Colon (tissue), 2 donors: ENCODE results near the gene LRRTM4.
A peak's percentile ranks its signal among the peaks of the same experiment; 100 is the strongest.
"Not testable (repeated sequence)": the region's sequence is repeated elsewhere in the genome, so short reads cannot be mapped to it uniquely, and the experiment has no call there.

ENCODE experiments used
- FAIRE-seq: peaks from 2 replicates; lab custom pipeline; 2012; peaks lifted over from hg19 to GRCh38; lab: Jason Lieb, UNC
- donor health status: control.
- donor health status: control.

The LRRTM4 gene

DNA sequence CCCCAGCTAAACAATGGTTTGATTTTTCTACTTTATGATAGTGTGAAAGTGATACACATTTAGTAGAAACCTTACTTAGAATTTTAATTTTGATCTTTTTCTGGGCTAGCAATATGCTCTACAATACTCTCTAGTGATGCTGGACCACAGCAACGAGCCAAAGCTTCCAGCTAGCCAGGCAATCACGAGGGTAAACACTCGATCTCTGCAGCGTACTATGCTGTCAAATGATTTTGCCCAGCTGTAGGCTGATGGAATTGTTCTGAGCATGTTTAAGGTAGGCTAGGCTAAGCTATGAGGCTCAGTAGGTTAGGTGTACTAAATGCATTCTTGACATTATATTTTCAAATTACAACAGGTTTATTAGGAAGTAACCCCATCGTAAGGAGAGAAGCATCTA is 207.5 kb downstream of the LRRTM4 start:
- FAIRE-seq = no peak

DNA sequence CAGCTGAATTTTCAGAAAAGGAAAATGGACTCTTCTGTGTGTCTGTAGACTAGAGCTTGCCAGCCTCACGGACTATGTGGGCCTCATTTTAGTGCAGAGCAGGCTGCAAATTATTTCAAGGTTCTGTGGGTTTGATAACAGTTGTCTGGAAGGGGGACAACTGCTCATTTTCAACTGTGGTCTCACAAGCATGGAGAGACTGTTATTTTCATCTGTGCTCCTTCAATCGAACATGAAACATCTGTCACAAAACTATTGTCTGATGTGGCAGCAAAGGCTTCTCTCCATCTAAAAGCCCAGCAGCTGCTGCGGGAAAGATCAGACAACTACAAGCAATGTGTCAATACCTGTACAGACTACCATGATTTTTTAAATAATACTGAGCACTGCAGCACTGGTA is 211.8 kb downstream of the LRRTM4 start:
- no peak for FAIRE-seq

GRCh38 chr2:77309725-77310124 is 212.5 kb downstream of the LRRTM4 start:
- no peak for FAIRE-seq

DNA sequence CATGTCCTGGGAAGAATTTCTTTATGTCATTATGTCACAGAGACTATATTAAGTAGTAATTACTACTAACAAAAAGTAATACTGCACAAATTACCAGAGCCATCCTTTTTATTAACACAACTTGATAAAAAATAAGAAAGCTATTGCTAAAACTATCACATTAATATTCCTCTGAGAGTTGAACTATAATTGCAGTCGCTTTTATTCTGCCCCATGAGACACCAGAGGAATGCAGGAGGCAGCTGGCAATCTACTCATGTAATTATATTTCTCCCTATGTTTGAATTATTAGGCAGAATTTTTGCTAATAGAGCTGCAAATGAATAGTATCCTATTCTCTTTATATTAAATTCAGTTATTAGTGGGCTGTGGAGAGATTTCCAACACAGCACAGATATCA is 220.7 kb downstream of the LRRTM4 start:
- FAIRE-seq = no peak

DNA sequence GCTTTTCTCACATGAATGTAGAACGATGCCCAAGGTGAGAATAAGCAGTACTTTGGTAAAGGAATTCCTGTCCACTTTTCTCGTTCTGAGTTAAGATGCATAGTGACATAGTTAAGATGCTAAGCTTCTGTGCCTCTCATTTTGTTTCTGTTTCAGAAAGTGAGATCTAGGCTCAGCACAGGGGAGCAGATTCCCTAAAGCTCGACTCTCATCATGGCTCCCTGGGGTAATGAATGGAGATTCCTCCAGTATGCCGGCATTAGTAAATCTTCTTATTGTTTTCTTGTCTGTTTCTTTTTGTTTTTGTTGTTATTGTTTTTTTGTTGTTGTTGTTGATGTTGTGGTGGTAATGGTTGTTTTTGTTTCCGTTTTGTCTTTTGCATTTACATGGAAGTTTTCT is 225.4 kb downstream of the LRRTM4 start:
- FAIRE-seq = no peak

DNA sequence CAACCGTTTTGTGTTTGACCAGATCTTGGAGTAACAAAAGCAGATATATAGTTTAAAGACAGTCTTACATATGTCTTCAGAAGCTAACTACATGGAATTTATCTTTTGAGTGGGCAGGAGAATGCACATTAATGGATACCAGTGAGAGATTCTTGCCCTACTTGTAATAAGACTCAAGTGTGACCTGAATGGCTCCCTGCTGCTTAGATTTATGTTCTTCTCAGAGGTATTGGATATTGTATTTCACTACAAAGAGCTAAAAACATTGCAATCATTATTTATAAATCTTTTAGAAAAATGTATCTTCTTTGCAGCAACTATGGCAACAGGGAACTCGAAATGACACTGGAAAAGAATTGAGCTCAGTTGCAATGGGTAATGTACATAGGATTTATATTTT is 227.7 kb downstream of the LRRTM4 start:
- FAIRE-seq = no peak

DNA sequence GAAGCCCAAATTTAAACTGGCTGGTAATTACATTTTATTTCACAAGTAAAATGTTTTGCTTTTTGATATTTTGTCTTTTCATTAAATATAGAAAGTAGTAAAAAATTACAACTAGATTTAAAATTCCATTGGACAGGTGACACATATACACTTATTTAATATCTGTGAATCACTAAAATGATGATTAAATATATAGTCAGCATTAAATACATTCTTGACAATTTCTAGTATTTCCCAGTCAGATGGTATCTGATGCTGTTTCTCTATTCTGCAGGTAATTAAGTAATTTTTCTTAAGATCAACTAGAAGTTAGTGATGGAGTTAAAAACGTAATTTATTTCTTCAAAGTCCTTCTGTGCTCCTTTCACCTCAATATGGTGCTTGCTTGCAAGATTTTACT is 237.8 kb downstream of the LRRTM4 start:
- FAIRE-seq = no peak

DNA sequence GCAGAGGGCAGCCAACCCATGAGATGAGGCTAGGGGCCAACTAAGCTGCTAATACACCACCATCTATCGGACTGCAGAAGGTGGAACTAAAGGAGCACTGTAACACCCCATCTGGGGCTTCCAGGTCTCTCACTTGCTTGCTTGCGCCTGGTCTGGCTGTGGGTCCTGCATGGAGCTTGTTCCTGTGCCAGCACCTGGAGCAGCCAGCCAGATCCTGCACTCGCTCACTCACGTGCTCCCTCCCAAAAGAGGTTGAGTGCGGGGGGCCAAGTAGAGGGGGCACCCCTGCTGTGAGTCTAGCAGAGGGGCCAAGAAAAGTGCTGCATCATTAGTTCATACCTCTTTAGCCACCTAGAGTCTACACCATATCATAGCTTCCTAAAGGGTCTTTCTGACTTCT is 250.9 kb downstream of the LRRTM4 start:
- no peak for FAIRE-seq

DNA sequence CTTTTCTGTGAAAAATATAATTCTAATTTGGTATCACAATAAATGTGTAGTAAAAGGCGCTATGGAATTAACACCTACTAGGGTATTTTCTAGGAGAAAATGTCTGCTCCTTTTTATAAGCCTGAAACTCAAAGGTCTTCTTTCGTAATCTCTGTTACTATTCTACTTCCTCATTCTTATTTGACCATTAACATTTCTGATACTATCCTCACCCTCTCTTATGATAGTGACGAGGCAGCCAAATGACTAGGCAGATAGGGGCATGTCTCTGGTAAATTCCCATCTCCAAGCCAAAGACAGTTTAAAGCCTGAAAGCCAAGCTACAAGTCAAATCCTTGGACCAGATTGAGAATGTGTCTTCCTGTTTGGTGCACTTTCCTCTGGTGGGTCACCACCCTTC is 251.7 kb downstream of the LRRTM4 start:
- FAIRE-seq = no peak

DNA sequence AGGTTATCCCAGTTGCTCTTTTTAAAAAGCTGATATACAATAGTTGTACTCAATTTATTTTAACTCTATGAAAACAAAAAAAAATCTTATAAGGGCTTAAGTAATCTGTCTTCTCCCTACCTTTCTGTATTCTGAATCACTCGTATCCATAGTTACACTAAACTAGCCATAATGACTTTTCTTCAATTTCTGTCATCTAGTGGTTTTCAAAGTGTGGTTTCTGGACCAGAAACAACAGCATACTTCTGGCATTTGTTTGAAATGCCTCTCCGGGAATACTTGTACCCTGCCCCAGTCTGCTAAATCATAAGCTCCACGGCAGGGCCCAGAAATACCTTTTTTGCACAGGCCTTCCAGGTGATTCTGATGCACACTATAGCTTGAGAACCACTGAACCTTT is 253.6 kb downstream of the LRRTM4 start:
- no peak for FAIRE-seq

GRCh38 chr2:77232909-77233425 is 289.2 kb downstream of the LRRTM4 start:
- no peak for FAIRE-seq

GRCh38 chr2:77228391-77228790 is 293.8 kb downstream of the LRRTM4 start:
- FAIRE-seq = no peak

- no peak for FAIRE-seq
These were observed 311.5 kb downstream of the LRRTM4 start for GRCh38 chr2:77210725-77211124.

GRCh38 chr2:77207331-77207730 is 314.8 kb downstream of the LRRTM4 start:
- FAIRE-seq = no peak

GRCh38 chr2:77201755-77202154 is 320.4 kb downstream of the LRRTM4 start:
- no peak for FAIRE-seq

DNA sequence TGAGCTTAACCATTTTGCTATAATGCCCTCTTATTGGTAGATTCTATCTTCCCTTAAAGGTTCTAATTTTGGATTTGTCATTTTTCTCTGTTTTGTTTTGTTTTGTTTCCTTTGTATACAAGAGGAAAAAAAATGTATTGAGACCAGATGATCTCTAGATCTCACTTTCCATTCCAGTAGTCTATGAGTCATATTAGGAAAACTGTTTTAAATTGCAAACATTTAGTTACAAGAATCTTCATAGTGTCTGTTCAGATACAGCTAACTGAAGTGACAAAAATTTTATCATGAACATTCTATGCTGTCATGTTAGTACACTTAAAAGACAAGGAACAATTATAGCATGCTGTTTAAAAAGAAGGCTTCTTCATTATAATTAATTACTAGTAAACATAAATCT is 322.8 kb downstream of the LRRTM4 start:
- FAIRE-seq = no peak

GRCh38 chr2:77193858-77194448 is 328.2 kb downstream of the LRRTM4 start:
- no peak for FAIRE-seq

GRCh38 chr2:77192811-77193289 is 329.3 kb downstream of the LRRTM4 start:
- no peak for FAIRE-seq

GRCh38 chr2:77191665-77192064 is 330.5 kb downstream of the LRRTM4 start:
- peak; percentile 90 for FAIRE-seq

GRCh38 chr2:77190721-77191346 is 331.3 kb downstream of the LRRTM4 start:
- no peak for FAIRE-seq

- FAIRE-seq = no peak
These were observed 337.1 kb downstream of the LRRTM4 start for GRCh38 chr2:77185052-77185451.

GRCh38 chr2:77179297-77179696 is 342.9 kb downstream of the LRRTM4 start:
- no peak for FAIRE-seq

GRCh38 chr2:77175266-77175780 is 346.9 kb downstream of the LRRTM4 start:
- FAIRE-seq = not testable (repeated sequence)

- FAIRE-seq = no peak
These were observed 352.8 kb downstream of the LRRTM4 start for GRCh38 chr2:77169426-77169825.
